Right hindlimb (tissue), 1 donor: ENCODE data around the gene MTM1.

Experiments
- DNase-seq: peaks from one replicate; pipeline ENCODE4 v3.0.0-alpha.2; 2018

Gene MTM1

GRCh38 chrX:150568320-150569154 lies at the start of gene MTM1:
Gene MTM1, plus strand, starts transcription at chrX:150568621. Its CDS starts 23,994 bp downstream, at chrX:150592615.
- peak; percentile 96 for DNase-seq

DNA sequence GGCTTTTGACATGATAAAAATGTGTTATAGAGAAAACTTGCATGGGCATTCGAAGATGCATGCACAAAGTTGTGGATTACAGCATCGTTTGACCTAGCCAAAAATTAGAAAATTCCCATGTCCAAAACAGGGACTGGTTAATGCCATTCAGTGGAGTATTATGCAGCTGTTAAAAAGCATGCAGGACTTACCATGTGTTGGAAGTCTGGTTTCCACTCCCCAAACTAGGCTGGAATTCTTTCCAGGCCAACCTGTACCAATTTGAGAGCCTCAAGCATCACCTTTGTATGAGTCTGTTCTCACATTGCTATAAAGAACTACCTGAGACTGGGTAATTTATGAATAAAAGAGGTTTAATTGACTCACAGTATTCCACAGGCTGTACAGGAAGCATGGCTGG lies 45.9 kb upstream of the MTM1 start:
- no peak for DNase-seq

DNA sequence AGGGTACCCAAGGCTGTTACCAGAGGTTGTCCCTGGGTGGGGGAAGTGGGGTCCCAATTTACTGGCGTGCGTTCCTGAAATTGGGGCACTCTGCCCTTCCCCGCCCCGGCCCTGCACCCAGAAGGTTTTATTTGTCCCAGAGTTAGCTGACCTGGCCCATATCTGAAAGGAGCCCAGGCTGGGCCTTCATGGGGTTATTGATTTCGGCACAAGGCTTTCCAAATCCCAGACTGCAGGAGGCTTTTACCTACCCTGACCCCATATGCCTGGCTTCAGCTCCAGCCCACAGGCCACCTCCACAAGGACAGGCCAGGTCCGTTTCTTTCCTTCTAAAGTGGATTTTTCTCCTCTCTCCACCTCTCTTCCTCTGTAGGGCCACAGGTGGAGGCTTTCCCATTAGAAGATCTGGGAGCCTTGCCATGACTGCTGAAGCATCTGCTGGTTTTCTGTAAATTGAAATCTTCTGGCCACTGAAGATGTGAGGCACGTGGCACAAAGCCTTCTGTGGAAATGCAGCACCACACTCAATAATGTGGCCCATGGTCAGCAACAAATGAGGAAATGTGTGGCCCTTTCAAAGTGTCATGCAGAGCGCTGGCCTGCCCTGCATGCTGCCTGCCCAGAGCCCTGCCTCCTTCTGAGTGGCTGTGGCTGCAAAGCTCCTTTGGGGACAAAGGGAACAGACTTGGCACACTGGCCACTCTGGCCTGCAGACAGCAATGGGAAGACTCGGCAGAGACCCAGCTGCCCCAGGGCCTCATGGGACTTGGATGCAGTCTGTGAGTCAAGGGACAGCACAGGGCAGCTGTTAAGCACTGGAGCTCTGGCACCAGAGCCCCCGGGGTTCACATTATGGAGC lies 43.1 kb upstream of the MTM1 start:
- no peak for DNase-seq

GRCh38 chrX:150526692-150527091 lies 41.7 kb upstream of the MTM1 start:
- DNase-seq, result no peak

GRCh38 chrX:150527108-150527507 lies 41.3 kb upstream of the MTM1 start:
- DNase-seq, result no peak

- DNase-seq, result no peak
These were observed 38.8 kb upstream of the MTM1 start for GRCh38 chrX:150529587-150529986.

DNA sequence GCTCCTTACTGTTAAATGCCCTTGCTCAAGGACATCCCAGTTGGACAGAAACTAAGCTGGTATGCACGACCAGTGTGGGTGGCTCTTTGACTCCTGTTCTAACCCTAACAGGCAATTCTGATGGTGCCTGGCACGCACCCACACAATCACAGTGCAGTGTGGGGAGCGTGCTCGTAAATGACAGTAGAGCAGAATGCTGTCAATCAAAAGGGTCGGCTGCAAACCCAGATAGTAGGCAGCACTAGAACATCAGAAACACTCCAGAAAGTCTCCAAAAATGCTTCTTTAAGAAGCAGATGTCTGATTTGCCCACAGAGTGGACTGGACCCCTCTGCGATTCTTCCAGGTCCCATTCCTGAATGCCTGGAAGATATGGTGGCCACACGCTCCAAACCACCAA lies 37.6 kb upstream of the MTM1 start:
- DNase-seq, result no peak

DNA sequence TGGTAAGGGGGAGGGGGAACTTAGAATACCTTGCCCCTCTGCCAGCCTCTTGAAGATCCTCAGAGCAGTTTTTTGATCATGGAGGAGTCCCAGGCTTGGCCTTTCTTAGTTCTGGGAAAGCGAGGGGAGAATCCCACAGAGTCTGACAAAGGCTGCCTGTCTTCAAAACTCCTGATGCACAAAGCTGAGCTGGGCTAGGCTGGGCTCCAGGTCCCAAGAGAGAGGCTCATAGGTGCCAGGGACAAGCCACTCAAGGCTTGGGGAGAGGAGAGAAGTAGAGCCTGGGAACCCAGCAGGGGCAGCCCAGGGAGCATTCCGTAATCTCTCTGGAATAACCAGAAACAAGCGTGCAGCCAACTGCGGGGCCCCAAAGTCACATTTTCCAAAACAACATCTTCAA lies 37.0 kb upstream of the MTM1 start:
- no peak for DNase-seq

DNA sequence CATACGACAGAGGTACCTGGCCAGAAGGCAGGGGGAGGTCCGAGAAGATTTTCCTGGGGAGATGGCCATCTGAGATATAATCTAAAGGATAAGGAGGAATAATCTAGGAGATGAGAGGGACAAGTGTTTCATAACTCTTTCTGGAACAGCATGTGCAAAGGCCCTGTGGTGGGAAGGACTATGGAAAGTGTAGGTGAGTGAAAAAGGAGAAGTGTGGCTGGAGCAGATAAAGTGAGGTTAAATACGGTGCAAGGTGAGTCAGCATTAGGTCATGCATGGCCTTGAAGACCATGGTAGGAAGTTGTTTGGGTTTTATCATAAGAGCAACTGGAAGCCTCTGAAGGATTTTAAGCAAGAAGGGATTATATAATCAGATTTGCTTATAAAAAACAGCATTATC lies 34.6 kb upstream of the MTM1 start:
- DNase-seq, result no peak

- DNase-seq, result no peak
These were observed 31.8 kb upstream of the MTM1 start for GRCh38 chrX:150536455-150537116.

DNA sequence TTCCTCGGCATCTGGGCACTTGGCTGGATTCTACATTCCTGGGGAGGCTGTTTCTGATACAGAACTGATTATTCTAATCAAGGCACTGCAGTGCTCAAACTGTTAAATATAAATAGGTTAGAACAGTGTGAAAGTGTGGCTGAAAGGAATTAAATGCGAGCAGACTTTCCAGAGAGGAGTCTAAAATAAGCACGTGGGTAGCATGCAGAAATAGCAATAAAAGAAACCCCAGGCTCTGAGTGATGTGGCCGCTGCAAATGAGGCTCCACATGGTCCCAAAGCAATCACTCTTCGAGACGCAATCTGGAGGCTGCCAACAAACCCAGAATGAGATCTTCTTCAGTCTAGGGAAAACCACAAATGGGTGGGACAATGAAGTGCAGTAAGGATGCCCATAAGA lies 30.6 kb upstream of the MTM1 start:
- DNase-seq, result no peak

DNA sequence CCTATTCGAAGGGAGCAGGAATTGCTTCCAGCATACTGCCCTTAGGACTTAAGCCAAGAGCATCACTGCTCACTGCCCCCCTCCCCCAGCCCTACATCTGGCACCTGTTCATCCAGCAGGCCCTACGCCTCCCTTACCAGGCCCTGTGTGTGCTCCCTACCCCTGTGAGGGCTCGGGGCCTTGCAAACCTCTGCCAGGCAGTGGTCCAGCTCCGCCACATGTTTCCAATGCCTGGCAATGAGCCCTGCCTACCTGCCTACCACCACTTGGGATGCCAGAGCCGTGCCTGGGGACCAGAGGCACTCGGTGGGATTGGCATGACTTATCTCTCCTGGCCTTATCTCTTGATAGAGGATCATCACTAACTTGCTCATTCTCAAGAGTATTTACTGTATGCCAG lies 27.5 kb upstream of the MTM1 start:
- no peak for DNase-seq

DNA sequence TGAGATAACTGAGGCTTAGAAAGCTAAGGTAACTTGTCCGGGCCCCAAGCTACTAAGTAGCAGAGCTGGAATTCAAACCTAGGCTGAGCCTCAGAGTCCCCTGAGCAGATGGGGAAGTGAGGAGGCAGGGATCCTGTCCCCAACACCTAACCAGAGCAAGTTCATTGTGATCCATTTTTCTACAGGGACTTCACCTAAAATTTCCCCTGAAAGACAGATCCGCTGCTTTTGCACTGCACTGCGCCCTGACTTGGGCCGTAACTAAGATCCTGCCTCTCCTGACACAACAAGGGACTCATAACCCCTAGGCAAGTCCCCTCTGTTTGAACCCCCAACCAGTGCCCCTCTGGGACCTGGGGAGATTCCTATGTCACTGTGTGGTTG lies 25.6 kb upstream of the MTM1 start:
- DNase-seq, result no peak

GRCh38 chrX:150543230-150544155 lies 24.9 kb upstream of the MTM1 start:
- no peak for DNase-seq

- no peak for DNase-seq
These were observed 24.1 kb upstream of the MTM1 start for GRCh38 chrX:150544222-150544787.

GRCh38 chrX:150544835-150545770 lies 23.3 kb upstream of the MTM1 start:
- no peak for DNase-seq

DNA sequence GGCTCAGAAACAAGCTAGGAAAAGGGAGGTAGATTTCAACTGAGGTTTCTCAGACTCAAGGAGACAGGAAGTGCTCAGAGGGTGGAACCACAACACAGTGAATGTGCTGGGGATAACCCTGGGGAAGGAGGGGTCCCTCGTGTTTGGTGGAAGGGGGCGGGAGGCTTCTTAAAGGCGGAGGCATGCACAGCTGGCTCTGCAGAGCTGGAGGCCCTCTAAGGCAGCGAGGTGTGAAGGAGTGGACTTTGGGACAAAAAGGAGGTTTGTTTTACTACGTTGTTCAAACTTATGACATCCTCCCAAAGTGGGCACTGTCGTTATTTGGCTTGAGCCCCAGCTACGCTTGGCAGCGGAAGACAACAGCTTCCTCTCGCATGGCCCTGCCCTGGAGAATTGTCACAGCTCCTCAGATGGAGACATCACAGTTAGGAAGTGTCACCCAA lies 21.7 kb upstream of the MTM1 start:
- DNase-seq, result no peak

DNA sequence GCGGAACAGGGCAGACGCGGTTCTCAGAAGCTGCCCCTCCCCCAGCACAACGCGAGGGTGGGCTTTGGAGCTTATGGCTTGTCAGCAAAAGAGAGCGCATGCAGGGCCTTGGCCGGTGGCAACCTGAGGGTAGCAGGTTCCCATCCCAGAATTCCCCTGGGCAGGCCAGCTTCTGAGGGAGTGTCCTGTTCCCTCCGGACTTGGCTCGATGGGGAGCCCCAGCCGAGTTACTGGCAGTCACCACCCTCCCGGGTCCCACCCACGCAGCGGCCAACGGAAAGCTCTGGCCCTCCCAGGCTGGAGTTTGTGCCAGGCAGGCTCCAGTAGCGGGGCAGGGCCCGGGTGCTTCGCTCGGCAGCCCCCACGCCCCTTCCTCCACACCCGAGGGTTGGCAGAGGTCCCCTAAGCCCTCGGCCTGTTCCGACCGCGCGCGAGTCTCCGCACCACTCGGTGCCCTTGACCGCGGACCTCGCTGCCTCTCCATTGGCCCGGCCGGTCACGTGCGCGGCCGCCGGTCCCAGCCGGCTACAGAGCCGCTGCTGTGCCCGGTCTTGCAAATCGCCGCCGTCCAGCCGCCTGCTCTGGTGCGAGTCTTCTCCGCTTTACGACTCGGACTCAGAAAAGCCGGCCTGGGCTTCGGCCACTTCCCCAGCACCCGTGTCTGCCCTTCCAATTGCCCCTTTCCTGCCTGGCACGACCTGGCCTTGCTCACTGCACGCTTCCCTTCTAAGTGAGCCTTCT lies 20.9 kb upstream of the MTM1 start:
- peak; percentile 70 for DNase-seq

- no peak for DNase-seq
These were observed 20.2 kb upstream of the MTM1 start for GRCh38 chrX:150548251-150548650.

GRCh38 chrX:150548684-150549083 lies 19.7 kb upstream of the MTM1 start:
- DNase-seq, result no peak
